ENCODE data around the gene SH3PXD2A.

SH3PXD2A gene

DNA sequence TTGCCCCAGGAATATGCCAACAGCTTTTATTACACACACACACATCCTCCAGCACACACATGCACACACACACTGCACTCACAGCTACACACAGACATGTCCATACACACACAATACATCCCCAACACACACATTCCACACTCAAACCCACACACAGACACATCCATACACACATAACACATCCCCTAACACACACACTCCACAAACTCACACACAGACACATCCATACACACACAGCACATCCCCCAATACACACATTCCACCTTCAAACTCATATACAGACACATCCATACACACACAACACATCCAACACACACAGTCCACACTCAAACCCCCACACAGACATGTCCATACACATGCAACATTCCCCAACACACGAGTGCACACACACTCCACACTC lies 19.1 kb downstream of the SH3PXD2A start:
- no peak overlapping the region for H3K4me3 ChIP-seq (ENCODE audit: low read depth, low read length)

DNA sequence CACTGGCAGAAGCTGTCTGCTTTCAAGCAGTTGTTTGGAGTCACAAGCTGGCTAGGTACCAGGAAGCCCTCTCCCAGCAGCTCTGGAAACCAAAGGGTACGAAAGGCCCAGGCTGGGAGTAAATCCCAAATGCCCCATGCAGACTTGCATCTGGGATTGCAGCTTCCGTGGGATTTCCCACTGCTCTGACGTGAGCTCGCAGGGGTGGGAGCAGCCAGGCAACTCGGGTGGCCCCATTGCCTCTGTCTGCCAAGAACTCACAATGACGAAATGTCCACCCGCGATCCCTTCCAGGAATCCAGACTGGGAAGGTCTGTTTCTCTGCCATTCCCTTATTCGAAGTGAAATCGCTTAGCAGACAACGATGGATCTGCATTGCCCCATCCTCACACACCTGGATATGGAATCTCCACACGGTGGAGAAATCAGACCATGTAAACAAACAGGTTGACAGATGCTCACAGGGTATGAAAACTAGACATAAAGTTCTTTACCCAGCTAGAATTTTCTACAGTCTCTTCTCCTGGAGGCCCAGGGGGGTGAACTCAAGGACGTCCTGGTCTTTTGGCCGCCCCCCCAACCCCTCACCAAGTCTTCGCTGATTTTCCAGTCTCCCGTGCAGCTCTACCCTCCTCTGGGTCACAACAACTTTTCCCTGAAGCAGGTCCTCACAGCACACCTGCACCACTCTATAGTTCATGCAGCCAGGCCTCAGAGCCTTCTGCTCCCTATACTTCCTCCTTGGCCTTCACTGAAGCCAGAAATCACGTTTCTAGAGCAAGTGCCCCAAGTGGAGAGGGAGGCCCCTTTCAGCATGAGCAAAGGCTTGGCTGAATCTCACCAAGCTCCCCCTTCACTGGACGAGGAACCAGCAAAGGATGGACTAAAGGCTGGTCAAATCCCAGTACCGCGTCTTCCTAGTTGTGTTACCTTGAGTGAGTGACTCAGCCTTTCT lies 20.0 kb downstream of the SH3PXD2A start:
- H3K4me3 ChIP-seq (ENCODE audit: low read depth, low read length) = no peak overlapping the region

DNA sequence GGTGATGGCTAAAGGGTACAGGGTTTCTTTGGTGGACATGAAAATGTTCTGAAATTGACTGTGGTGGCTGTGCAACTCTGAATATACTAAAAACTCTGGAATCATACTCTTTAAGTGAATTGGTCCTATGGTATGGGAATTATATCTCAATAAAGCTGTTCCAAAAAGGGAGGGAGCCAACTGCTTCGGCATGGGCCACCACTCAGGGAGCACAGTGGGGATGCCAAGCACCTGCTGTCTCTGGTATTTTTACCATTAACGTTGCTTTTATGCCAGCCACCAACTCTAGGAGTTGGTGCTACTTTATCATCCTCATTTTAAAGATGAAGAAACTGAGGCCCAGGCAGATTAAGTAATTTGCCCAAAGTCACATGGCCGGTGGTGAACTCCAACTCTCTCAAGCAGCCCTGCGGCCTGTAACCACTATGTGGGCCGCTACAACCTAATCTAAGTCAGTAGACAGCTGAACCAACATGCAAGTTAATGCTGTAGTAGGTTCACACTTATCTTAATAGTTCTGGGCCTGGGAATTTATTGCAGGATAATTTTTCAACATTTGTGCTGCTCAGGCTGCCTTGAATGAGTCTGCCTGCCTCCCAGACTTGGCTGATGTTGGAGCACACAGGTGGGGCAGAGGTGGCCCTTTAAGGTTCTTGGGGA lies 20.8 kb downstream of the SH3PXD2A start:
- H3K4me3 ChIP-seq (ENCODE audit: low read depth, low read length) = no peak overlapping the region

DNA sequence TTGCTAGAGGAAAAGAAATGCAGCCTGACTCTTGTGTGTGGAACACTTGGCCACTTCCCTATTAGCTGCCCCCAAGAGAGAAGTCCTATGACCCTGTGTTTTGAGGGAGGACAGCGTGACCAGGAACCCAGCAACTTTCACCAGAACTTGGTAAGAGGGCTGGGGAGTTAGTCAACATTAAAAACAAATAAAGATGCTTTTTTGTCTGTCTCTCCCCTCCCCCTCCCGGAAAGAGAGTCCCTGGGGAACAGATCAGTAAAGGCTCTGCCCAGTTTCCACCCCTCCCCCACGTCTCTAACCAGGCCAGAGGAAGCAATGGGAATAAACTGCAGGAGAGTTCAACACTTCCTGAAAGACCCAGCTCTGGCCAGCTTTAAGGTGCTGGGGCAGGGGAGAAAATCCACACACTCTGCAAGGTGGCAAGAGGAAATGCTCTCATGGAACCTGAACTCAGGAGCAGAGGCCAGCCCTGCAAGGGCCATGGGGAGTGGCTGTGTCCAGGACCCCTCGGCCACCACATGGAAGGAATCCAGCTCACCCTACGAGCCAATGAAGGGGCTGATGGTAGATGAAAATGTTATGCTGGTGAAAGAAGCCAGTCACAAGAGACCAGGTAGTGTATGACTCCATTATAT lies 21.5 kb downstream of the SH3PXD2A start:
- H3K4me3 ChIP-seq (ENCODE audit: low read depth, low read length) = no peak overlapping the region

DNA sequence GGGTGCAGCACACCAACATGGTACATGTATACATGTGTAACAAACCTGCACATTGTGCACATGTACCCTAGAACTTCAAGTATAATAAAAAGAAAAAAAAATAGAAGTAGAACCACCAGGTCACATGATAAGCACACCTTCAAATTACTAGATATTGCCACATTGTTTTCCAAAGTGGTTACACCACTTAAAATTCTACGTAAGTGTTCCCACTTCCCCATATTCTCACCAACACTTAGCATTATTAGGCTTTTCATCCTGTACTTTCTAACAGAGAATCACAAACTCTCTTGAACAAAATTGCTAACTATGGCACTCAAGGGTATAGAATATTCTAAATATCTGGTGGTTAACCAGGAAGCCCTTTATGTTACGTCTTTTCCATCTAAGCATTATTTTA lies 22.6 kb downstream of the SH3PXD2A start:
- no peak overlapping the region for H3K4me3 ChIP-seq (ENCODE audit: low read depth, low read length)

DNA sequence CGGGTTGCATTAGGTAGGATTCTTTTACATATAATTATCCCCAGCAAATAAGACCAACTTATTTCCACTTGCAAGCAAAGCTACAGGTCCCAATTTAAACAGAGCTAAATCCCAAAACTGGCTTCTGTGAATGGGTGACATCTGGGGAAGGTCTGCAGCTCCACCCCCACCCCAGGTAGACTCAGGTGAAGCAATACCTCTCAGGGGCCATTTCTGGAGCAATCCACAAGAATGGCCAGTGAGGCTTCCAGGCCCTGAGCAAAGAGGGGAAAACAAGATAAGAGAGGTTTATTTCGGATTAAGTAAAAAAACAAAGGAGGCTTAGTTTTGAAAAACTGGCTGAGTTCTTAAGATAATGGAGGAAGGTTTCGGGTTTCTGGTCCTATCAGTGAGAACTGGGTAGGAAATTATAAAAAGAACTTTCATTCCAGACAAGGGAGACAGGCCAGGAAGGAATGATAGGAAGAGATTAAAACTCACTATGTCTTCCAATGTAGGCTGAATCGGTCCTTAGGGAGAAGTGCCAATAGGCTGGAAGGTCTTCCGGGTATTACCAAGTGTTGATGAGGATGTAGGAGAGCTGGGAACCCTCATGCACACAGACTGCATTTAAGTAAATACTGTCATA lies 25.4 kb downstream of the SH3PXD2A start:
- no peak overlapping the region for H3K4me3 ChIP-seq (ENCODE audit: low read depth, low read length)

DNA sequence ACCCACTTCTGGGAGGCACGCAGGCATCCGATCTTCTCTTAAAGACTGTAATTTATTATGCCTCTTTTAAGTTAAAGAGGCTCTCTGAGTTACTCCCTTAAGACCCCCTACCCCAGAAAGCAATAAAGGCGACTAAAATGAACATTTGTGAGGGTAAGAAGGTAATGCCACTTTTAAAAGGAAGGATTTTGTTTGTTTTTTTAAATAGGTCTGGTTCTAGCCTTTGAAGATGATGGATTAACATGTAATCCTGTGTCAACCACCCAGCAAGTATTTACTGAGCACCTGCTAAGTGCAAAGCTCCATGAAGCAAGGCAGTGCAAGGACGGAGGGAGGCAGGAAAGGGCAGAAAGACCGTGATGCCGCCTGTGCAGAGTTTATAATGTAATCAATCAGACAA lies 26.1 kb downstream of the SH3PXD2A start:
- H3K4me3 ChIP-seq (ENCODE audit: low read depth, low read length) = no peak overlapping the region

DNA sequence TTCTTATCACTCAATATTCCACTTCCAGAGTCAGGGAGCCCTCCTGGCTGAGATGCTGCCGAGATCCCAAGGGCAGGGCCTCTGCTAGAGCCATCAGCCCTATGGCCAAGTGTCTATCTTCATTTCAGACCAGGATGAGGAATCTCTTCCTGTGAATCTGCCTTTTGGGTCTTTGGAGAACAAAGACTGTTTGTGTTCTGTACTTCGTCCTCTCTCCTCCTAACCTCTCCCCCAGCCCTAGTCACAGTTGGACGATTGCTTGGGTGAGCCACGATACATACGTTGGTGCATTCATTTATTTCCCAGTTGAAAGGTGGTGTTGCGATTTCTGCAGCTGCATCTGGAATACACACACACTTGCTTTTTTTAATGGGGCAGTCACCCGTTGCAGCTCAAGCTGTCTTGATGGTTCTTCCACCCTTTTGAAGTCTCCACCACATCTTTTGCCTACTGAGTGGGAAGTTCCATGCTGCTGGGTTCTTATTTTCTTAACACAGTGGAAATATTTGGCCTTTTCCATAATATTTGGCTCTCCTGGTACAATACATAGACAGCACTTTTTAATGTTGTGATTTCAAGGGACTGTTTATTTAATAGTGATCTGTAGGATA lies 26.7 kb downstream of the SH3PXD2A start:
- no peak overlapping the region for H3K4me3 ChIP-seq (ENCODE audit: low read depth, low read length)

DNA sequence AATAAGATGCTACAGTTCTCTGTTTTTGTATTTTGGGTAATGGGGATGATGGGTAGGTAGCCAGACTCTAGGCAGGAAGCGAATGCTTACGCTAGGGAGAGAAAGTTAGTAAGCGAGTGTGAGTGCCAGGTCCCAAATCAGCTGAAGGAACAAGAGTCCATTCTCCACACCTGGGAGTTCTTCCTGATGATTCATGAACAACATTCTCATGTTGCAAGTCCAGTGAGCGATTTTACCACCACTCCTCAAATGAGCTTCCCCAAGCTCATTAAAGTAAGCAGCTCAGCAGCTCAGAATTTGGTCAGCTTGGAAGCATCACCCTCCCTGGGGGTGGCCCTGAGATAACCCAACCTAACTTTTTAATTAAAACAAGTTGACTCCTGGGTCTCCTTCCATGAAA lies 27.3 kb downstream of the SH3PXD2A start:
- H3K4me3 ChIP-seq (ENCODE audit: low read depth, low read length) = no peak overlapping the region

DNA sequence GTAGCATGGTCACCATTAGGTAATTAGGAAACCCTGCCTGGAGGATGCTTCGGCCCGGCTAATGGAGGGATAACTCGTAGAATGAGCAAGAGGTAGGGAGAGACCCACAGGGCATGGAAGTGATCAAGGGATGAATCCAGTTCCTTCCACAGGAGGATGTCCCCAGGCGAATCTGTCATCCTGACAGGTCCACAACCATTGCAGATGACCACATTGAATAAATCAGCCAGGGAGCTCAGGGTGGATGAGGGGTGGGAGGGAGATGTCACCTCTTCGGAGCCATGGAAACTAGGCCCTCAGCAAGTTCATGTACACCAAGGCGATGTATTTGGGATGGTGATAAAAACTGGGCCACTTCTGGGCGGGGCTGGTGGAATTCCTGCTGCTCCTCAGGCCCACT lies 28.5 kb downstream of the SH3PXD2A start:
- no peak overlapping the region for H3K4me3 ChIP-seq (ENCODE audit: low read depth, low read length)

DNA sequence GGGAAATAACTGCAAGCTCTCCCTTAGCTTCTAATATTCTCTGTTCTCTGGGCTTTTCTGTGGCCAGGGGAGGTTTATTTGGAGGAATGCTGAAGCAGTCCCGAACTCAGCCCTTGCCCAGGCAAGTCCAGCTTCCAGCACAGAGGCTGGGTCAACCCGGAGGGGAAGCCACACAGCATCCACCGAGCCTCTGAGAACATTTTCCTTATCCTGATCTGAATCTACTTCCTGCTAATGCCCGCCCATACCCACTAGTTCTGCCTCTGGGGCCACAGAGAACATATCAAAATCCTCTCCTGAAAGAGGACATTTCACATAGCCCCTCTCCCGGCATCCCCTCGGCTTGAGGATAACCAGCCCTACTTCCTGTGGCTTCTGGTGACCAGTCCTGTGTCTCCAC lies 31.1 kb downstream of the SH3PXD2A start:
- no peak overlapping the region for H3K4me3 ChIP-seq (ENCODE audit: low read depth, low read length)

DNA sequence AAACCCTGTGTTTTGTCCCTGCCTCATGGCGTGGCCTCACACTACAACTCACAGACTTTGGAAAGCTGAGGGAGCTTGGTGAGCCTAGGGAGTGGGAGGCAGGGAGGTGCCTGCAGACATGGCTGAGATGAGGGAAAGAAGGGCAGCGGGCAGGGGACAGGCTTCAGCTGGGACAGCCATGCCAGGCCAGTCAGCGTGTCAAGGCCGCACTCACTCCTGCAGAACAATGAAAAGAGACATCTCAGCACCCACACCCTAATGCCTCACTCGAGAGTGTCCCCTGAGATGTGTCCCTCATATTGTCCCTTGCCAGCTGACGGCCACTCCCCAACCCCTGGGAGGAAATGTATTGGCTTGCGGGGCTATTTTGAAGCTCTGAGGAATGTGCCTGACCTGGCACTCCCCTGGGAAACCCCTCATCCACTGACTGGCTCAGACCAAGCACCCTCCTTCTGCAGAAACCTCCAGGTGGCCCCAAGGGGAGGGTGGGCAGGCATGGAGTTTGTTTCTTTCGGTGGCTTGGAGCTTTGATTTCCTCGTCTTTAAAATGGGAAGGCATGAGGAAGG lies 31.6 kb downstream of the SH3PXD2A start:
- H3K4me3 ChIP-seq (ENCODE audit: low read depth, low read length) = no peak overlapping the region

DNA sequence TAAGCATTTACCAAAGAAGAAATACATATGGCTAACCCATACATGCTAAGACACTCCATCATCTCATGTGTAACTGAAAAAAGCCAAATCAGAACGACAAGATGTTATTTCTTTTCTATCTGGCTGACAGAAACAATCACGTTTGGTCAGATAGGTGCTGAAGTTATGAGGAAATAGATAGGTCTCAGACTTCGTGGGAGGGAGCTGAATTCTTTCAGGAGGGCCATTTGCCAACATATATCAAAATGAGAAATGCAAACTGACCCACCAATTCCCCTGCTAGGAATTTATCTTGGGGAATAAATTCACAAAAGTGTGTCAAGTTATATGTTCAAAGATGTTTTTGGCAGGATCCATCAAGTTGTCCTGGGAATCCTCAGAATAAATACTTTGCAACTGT lies 32.6 kb downstream of the SH3PXD2A start:
- H3K4me3 ChIP-seq (ENCODE audit: low read depth, low read length) = no peak overlapping the region

DNA sequence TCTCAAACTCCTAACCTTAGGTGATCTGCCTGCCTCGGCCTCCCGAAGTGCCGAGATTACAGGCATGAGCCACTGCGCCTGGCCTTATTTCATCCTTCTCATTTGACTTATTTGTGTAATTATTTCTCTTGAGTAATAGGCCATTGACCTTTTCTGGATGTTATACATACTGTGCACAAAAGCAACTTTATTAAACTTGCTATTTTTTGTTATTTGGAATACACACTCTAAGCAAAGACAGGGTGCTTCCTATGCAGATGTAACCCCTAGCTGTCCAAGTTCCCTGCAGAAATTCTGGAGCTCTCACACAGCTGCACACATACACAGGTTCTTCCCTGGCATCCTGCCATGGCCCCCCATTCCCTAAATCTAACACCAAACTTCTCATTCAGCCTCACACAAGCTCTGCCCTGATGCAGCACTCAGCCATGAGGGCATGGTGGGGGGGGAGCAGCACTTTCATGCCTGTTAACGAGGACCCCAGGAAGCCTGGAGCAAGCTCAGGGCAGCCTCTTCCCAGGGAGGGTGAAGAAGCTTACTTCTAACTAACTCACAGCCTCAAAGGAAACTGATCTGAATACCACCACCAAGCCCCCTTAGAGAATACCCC lies 33.2 kb downstream of the SH3PXD2A start:
- H3K4me3 ChIP-seq (ENCODE audit: low read depth, low read length) = no peak overlapping the region

DNA sequence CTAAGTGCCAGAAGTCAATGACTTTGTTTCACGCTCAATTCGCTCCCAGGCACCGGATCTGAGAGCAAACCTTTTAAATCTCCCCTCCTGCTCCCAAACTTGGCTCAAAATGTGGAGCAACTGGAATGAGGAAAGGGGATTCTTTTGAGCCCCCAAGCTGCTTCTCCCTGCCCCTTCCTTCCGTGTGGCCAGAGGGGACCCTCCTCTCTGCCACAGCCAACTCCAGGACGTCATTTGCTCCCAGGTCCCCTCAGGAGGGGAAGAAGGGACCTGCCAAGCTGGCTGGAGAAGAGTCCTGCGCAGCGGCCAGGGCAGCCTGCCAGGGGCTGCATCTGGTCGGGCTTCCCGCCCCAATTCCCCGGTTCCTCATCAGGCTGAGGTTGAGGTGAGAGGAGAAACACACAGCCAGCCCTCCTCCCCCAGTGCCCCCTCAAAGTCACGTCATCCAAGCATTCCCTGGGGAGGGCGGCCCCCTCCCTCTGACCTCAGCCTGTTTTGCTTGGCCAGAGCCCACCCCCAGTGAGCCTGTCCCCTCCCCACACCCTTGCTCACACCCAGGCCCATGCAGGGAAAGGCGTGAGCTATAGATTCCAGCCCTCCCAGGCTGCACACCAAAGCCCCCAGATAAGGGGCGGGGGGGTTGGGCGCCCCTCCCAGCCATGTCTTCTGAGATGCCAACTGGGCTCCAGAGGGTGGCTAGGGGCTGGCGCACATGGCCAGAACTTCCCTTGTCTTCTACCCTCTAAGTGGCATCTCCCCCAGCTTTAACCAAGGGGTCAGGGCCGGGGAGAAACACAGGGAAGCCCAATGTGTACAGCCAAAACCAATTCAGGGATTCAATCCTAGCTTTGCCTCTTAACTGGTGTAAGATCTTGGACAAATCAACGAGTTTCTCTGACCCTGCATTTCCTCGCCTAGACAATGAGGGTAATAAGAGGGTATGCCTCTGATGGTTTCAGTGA lies 35.0 kb downstream of the SH3PXD2A start:
- H3K4me3 ChIP-seq (ENCODE audit: low read depth, low read length) = no peak overlapping the region

DNA sequence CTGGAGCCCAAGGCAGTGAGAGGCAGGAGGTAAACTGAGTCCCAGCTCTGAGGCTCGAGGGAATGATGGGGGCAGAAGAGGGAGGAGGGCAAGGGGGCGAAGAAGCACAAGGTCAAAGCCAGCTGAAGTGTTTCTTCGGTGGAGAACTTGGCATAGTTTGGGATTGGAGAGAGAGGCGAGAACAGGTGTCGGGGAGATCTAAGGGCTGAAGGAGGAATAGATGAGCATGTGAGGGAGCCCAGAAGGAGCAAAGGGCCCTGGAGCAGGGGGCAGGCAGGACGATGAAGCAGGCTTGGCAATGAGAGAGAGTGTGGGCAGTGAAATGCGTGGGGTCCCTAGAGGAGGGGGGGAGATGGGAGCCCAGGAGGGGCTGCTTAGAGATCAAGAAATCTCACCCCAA lies 35.9 kb downstream of the SH3PXD2A start:
- H3K4me3 ChIP-seq (ENCODE audit: low read depth, low read length) = no peak overlapping the region

DNA sequence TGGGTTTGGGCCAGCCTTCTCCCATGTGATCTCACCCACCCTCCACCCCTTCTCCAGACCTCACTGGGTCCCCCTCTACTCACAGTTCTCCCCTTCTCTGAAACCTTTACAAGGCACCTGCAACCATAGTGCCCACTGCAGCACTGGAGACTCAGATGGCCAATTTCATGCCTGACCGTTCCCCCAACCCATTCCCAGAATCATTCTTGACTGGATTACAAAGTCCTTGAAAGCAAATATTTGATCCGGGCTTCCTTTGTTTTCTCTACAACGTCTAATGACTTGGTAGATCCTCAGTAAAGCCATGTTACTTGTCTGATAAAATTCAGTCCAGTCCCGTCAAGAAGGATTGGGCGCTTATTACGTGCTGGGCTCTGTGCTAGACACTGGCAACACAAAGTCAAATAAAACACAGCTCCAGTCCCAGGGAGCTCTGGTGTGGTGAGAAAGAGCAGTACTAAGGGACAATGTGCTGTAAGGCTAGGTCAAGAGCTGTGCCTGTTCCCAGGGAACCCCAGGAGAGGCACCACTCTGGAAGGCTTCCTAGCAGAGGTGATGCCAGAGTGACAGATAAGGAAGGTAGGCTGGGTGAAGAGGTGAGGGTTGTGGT lies 36.5 kb downstream of the SH3PXD2A start:
- no peak overlapping the region for H3K4me3 ChIP-seq (ENCODE audit: low read depth, low read length)

DNA sequence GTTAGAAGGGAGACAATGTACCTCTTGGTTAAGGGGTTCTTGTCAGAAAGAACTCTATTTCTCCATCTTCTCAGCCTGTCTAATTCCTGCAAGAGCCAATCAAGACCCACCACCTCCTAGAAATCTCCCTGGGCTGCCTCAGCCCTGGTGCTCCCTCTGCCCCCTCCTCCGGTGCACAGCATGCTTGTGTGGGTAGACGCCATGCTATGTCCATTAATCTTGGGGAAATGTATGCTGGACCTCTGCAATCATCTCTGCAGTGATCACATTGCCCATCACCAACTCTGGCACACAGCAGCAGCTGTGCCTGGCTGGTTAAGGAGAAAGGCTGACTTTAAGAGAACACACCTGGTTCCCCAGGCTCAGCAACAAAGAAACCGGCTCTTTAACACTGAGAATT lies 37.3 kb downstream of the SH3PXD2A start:
- H3K4me3 ChIP-seq (ENCODE audit: low read depth, low read length) = no peak overlapping the region

DNA sequence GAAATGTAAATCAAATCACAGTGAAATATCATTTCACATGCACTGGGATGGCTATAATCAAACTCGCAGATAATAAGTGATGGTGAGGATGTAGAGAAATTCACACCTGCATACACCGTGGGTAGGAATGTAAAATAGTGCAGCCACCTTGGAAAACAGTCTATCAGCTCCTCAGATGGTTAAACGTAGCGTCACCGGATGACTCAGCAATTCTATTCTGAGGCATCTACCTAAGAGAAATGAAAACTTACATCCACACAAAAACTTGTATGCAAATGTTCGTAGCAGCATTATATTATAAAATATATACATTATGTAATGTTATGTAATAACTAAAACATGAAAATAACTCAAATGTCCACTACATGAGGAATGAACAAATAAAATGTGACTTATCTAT lies 38.9 kb downstream of the SH3PXD2A start:
- H3K4me3 ChIP-seq (ENCODE audit: low read depth, low read length) = no peak overlapping the region

Data from iPS-11a (cell line).